GM23338 (cell line): ENCODE data around the gene SLC25A48. TPM values are rescaled to one million over a fixed set of nuclear protein-coding genes. Genes with fewer than 3 reads are reported as not detected.

ENCODE experiments used
- ATAC-seq: fragments of 200-7000 bp; cut with Tn5 transposase; 3 replicates; pipeline ENCODE4 v1.9.1; 2020
- DNase-seq: peaks from one replicate; pipeline ENCODE4 v3.0.0-alpha.2; 2015; ENCODE audit warnings: low spot score
- H2AFZ ChIP-seq: fragments of 200-600 bp; sonication (generic); 2 replicates; pipeline ENCODE4 v1.8.0; 2016; ENCODE audit warnings: antibody characterized with exemption, mild to moderate bottlenecking, moderate library complexity
- H3F3A ChIP-seq: fragments of 200-600 bp; sonication (generic); replicated peaks from 2 replicates; pipeline ENCODE4 v1.8.0; 2017; ENCODE audit warnings: antibody characterized with exemption, mixed run types, low read depth
- H3K27ac ChIP-seq: fragments of 200-600 bp; sonication (generic); 2 replicates; pipeline ENCODE4 v1.6.1; 2016; ENCODE audit warnings: low read depth
- H3K27me3 ChIP-seq: fragments of 200-600 bp; sonication (generic); 2 replicates; pipeline ENCODE4 v1.8.0; 2016; ENCODE audit warnings: mild to moderate bottlenecking, mixed run types, moderate library complexity; ENCODE audit not compliant: insufficient read depth
- H3K36me3 ChIP-seq: fragments of 200-600 bp; sonication (generic); 2 replicates; pipeline ENCODE4 v1.8.0; 2016; ENCODE audit warnings: mild to moderate bottlenecking; ENCODE audit not compliant: insufficient read depth
- H3K4me1 ChIP-seq: fragments of 200-600 bp; sonication (generic); 2 replicates; pipeline ENCODE4 v1.8.0; 2016; ENCODE audit warnings: mild to moderate bottlenecking, moderate library complexity; ENCODE audit not compliant: insufficient read depth
- H3K4me2 ChIP-seq: fragments of 200-600 bp; sonication (generic); 2 replicates; pipeline ENCODE4 v1.7.1; 2017; ENCODE audit warnings: mixed run types
- H3K4me3 ChIP-seq: fragments of 200-600 bp; sonication (generic); 2 replicates; pipeline ENCODE4 v1.6.1; 2016; ENCODE audit warnings: mixed run types
- H3K79me2 ChIP-seq: fragments of 200-600 bp; sonication (generic); replicated peaks from 2 replicates; pipeline ENCODE4 v1.8.0; 2017; ENCODE audit warnings: mild to moderate bottlenecking; ENCODE audit not compliant: insufficient read depth
- H3K9me2 ChIP-seq: fragments of 200-600 bp; sonication (generic); 2 replicates; pipeline ENCODE4 v1.8.0; 2017; ENCODE audit not compliant: insufficient read depth
- H4K20me1 ChIP-seq: fragments of 200-600 bp; sonication (generic); replicated peaks from 2 replicates; pipeline ENCODE4 v1.8.0; 2017; ENCODE audit warnings: mild to moderate bottlenecking; ENCODE audit not compliant: insufficient read depth
- H3K27ac Mint-ChIP-seq: 2 replicates; pipeline ENCODE4 v1.8.0; 2020; ENCODE audit warnings: inconsistent platforms, mild to moderate bottlenecking, moderate library complexity, mixed read lengths
- H3K27me3 Mint-ChIP-seq: 3 replicates; pipeline ENCODE4 v1.8.0; 2022; ENCODE audit warnings: low read depth, mild to moderate bottlenecking, moderate library complexity, mixed read lengths, inconsistent platforms; ENCODE audit not compliant: insufficient read depth, poor library complexity
- H3K36me3 Mint-ChIP-seq: 3 replicates; pipeline ENCODE4 v1.8.0; 2021; ENCODE audit warnings: low read depth, mild to moderate bottlenecking, inconsistent platforms, moderate library complexity, mixed read lengths
- H3K4me1 Mint-ChIP-seq: 3 replicates; pipeline ENCODE4 v1.8.0; 2020; ENCODE audit warnings: mild to moderate bottlenecking, inconsistent platforms, mixed read lengths
- H3K4me3 Mint-ChIP-seq: 3 replicates; pipeline ENCODE4 v1.8.0; 2021; ENCODE audit warnings: moderate library complexity, mild to moderate bottlenecking, inconsistent platforms, mixed read lengths
- H3K9me3 Mint-ChIP-seq: 3 replicates; pipeline ENCODE4 v1.8.0; 2020; ENCODE audit warnings: moderate library complexity, mild to moderate bottlenecking, inconsistent platforms, mixed read lengths
- CREB1 ChIP-seq: fragments of 250-450 bp; sonication (Bioruptor Pico); IDR thresholded peaks from 2 replicates; pipeline ENCODE4 v1.5.0; 2020; ENCODE audit warnings: low read depth, mild to moderate bottlenecking, moderate library complexity
- EZH2 ChIP-seq: fragments of 200-600 bp; sonication (generic); IDR thresholded peaks from one replicate; pipeline ENCODE4 v1.8.0; 2017; ENCODE audit warnings: antibody characterized with exemption, mild to moderate bottlenecking, low read depth; ENCODE audit not compliant: unreplicated experiment
- EZH2phosphoT487 ChIP-seq: fragments of 200-600 bp; sonication (generic); IDR thresholded peaks from one replicate; pipeline ENCODE4 v1.8.1; 2018; ENCODE audit warnings: antibody characterized with exemption; ENCODE audit not compliant: unreplicated experiment
- JUNB ChIP-seq: IDR thresholded peaks from one replicate; pipeline ENCODE4 v1.6.1; 2016; ENCODE audit warnings: antibody characterized with exemption; ENCODE audit not compliant: unreplicated experiment
- NANOG ChIP-seq: IDR thresholded peaks from 2 replicates; pipeline ENCODE4 v1.6.1; 2016; ENCODE audit warnings: antibody characterized with exemption, borderline replicate concordance
- POLR2AphosphoS5 ChIP-seq: IDR thresholded peaks from 2 replicates; pipeline ENCODE4 v1.6.1; 2016; ENCODE audit warnings: antibody characterized with exemption, low read depth
- STAT1 ChIP-seq: IDR thresholded peaks from one replicate; pipeline ENCODE4 v1.6.1; 2016; ENCODE audit warnings: antibody characterized with exemption; ENCODE audit not compliant: unreplicated experiment
- ZNF114 ChIP-seq: fragments of 250-450 bp; sonication (Bioruptor Pico); IDR thresholded peaks from 2 replicates; pipeline ENCODE4 v1.5.0; 2020; ENCODE audit warnings: mild to moderate bottlenecking, moderate library complexity
- polyA plus RNA-seq: library from polyadenylated mRNA; unstranded; fragments of >200 nt; fragmentation: Nextera tagmentation; extraction: Ambion mirVana; gene quantifications from 2 replicates; pipeline ENCODE4 v1.2.1, GENCODE V29; 2016
- total RNA-seq: library from RNA; depleted of rRNA; stranded (reverse); fragments of >200 nt; shearing (Covaris generic); gene quantifications from 2 replicates; pipeline ENCODE4 v1.2.3, GENCODE V29; 2014
- TF ChIP-seq, protein P1 (sequence below): IDR thresholded peaks from 2 replicates; pipeline ENCODE4 v1.6.1; 2016; ENCODE audit warnings: antibody characterized with exemption
- TF ChIP-seq, protein P2 (sequence below): IDR thresholded peaks from one replicate; pipeline ENCODE4 v1.6.1; 2018; ENCODE audit warnings: antibody characterized with exemption; ENCODE audit not compliant: unreplicated experiment
- TF ChIP-seq, protein P3 (sequence below): fragments of 250-450 bp; sonication (Bioruptor Pico); IDR thresholded peaks from 2 replicates; pipeline ENCODE4 v1.5.0; 2020; ENCODE audit warnings: mild to moderate bottlenecking, moderate library complexity

The SLC25A48 gene
- total and polyA plus RNA-seq, 2 experiments from 2014 or later, result 1.1 to 1.5 TPM

DNA sequence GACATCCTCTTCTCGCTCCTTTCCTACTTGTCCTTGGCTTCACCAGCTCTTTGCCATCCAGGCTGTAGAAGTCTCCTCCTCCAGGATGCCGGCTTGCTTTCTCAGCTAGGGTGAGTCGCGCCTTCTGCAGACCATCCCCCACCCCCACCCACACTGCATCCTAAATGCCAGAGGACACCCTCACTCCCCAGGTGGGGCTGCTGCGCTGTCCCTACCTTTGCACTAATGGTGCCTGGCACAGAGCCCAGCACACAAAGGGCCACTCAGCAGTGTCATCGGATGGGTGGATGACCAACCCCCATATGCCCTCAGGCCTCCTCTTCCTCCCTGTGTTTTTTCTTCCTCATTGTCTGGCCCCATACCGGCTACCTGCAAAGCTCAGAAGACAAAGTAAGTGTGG is 46.3 kb downstream of the SLC25A48 start (continued):
- TF ChIP-seq, protein P1, sequence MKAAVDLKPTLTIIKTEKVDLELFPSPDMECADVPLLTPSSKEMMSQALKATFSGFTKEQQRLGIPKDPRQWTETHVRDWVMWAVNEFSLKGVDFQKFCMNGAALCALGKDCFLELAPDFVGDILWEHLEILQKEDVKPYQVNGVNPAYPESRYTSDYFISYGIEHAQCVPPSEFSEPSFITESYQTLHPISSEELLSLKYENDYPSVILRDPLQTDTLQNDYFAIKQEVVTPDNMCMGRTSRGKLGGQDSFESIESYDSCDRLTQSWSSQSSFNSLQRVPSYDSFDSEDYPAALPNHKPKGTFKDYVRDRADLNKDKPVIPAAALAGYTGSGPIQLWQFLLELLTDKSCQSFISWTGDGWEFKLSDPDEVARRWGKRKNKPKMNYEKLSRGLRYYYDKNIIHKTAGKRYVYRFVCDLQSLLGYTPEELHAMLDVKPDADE, result no peak
- no peak for TF ChIP-seq POLR2AphosphoS5
- no peak for TF ChIP-seq JUNB
- TF ChIP-seq, protein P2, sequence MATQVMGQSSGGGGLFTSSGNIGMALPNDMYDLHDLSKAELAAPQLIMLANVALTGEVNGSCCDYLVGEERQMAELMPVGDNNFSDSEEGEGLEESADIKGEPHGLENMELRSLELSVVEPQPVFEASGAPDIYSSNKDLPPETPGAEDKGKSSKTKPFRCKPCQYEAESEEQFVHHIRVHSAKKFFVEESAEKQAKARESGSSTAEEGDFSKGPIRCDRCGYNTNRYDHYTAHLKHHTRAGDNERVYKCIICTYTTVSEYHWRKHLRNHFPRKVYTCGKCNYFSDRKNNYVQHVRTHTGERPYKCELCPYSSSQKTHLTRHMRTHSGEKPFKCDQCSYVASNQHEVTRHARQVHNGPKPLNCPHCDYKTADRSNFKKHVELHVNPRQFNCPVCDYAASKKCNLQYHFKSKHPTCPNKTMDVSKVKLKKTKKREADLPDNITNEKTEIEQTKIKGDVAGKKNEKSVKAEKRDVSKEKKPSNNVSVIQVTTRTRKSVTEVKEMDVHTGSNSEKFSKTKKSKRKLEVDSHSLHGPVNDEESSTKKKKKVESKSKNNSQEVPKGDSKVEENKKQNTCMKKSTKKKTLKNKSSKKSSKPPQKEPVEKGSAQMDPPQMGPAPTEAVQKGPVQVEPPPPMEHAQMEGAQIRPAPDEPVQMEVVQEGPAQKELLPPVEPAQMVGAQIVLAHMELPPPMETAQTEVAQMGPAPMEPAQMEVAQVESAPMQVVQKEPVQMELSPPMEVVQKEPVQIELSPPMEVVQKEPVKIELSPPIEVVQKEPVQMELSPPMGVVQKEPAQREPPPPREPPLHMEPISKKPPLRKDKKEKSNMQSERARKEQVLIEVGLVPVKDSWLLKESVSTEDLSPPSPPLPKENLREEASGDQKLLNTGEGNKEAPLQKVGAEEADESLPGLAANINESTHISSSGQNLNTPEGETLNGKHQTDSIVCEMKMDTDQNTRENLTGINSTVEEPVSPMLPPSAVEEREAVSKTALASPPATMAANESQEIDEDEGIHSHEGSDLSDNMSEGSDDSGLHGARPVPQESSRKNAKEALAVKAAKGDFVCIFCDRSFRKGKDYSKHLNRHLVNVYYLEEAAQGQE, result no peak

DNA sequence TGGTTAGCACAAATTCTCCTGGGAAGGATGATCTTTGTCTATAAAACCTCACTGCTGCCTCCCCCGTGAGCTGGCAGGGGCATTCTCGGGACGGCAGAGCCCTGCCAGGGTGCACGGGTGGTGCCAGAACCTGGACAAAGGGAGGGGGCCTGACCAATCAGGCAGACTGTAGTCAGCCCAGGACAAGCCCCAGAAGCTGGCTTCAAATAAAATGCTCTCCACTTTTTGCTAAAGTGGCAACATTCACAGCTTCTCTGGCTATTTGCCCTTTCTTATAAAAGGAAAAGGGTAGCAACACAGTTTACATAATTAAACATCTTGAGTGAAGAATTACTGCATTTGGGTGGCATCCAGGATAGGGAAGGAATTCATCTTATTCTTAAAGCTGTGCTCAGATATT is 46.8 kb downstream of the SLC25A48 start:
- no peak overlapping the region for H3K27ac ChIP-seq
- H3K4me3 Mint-ChIP-seq, result no peak overlapping the region
- peaks cover 8% of the 10 kb centered on the region for H3K27me3 Mint-ChIP-seq
- DNase-seq (no peak), ATAC-seq (no peak)
- no peaks in the 10 kb centered on the region for H3K36me3 ChIP-seq
- no peaks in the 10 kb centered on the region for H3F3A ChIP-seq
- no peaks in the 10 kb centered on the region; the same call in 2 of the 3 replicates for H3K9me3 Mint-ChIP-seq
- H3K4me1 Mint-ChIP-seq, result peaks cover 16% of the 10 kb centered on the region; the same call in 2 of the 3 replicates
- no peaks in the 10 kb centered on the region for H4K20me1 ChIP-seq
- no peaks in the 10 kb centered on the region for H3K27me3 ChIP-seq
- H3K4me1 ChIP-seq, result 0 out of 2 replicates have a peak, but pooled peaks cover 5% of the 10 kb centered on the region
- no peak overlapping the region for H3K4me2 ChIP-seq
- no peak overlapping the region for H3K4me3 ChIP-seq
- H3K36me3 Mint-ChIP-seq, result no peaks in the 10 kb centered on the region
- TF ChIP-seq NANOG, result no peak
- no peak for TF ChIP-seq CREB1 (CRISPR knock-in tag)
- TF ChIP-seq EZH2, result no peak
- TF ChIP-seq ZNF114, result no peak
- no peak for TF ChIP-seq EZH2phosphoT487
- TF ChIP-seq, protein P3, sequence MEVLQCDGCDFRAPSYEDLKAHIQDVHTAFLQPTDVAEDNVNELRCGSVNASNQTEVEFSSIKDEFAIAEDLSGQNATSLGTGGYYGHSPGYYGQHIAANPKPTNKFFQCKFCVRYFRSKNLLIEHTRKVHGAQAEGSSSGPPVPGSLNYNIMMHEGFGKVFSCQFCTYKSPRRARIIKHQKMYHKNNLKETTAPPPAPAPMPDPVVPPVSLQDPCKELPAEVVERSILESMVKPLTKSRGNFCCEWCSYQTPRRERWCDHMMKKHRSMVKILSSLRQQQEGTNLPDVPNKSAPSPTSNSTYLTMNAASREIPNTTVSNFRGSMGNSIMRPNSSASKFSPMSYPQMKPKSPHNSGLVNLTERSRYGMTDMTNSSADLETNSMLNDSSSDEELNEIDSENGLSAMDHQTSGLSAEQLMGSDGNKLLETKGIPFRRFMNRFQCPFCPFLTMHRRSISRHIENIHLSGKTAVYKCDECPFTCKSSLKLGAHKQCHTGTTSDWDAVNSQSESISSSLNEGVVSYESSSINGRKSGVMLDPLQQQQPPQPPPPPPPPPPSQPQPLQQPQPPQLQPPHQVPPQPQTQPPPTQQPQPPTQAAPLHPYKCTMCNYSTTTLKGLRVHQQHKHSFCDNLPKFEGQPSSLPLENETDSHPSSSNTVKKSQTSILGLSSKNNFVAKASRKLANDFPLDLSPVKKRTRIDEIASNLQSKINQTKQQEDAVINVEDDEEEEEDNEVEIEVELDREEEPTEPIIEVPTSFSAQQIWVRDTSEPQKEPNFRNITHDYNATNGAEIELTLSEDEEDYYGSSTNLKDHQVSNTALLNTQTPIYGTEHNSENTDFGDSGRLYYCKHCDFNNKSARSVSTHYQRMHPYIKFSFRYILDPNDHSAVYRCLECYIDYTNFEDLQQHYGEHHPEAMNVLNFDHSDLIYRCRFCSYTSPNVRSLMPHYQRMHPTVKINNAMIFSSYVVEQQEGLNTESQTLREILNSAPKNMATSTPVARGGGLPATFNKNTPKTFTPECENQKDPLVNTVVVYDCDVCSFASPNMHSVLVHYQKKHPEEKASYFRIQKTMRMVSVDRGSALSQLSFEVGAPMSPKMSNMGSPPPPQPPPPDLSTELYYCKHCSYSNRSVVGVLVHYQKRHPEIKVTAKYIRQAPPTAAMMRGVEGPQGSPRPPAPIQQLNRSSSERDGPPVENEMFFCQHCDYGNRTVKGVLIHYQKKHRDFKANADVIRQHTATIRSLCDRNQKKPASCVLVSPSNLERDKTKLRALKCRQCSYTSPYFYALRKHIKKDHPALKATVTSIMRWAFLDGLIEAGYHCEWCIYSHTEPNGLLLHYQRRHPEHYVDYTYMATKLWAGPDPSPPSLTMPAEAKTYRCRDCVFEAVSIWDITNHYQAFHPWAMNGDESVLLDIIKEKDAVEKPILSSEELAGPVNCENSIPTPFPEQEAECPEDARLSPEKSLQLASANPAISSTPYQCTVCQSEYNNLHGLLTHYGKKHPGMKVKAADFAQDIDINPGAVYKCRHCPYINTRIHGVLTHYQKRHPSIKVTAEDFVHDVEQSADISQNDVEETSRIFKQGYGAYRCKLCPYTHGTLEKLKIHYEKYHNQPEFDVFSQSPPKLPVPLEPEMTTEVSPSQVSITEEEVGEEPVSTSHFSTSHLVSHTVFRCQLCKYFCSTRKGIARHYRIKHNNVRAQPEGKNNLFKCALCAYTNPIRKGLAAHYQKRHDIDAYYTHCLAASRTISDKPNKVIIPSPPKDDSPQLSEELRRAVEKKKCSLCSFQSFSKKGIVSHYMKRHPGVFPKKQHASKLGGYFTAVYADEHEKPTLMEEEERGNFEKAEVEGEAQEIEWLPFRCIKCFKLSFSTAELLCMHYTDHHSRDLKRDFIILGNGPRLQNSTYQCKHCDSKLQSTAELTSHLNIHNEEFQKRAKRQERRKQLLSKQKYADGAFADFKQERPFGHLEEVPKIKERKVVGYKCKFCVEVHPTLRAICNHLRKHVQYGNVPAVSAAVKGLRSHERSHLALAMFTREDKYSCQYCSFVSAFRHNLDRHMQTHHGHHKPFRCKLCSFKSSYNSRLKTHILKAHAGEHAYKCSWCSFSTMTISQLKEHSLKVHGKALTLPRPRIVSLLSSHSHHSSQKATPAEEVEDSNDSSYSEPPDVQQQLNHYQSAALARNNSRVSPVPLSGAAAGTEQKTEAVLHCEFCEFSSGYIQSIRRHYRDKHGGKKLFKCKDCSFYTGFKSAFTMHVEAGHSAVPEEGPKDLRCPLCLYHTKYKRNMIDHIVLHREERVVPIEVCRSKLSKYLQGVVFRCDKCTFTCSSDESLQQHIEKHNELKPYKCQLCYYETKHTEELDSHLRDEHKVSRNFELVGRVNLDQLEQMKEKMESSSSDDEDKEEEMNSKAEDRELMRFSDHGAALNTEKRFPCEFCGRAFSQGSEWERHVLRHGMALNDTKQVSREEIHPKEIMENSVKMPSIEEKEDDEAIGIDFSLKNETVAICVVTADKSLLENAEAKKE (CRISPR knock-in tag), result no peak
- TF ChIP-seq STAT1, result no peak
- no peak for TF ChIP-seq POLR2AphosphoS5
- no peak overlapping the region for H2AFZ ChIP-seq
- H3K79me2 ChIP-seq, result no peaks in the 10 kb centered on the region
- no peak overlapping the region for H3K27ac Mint-ChIP-seq
- no peaks in the 10 kb centered on the region for H3K9me2 ChIP-seq
